Neural progenitor cell (in vitro differentiated cells): Measurements from ENCODE around the gene KLK14. TPM values are rescaled to one million over a fixed set of nuclear protein-coding genes. Genes with fewer than 3 reads are reported as not detected.

Source experiments
- DNase-seq: peaks from one replicate; pipeline ENCODE4 v3.0.0-alpha.2; 2016; ENCODE audit warnings: low spot score
- H2AFZ ChIP-seq: fragments of 200-600 bp; sonication (generic); replicated peaks from 2 replicates; pipeline ENCODE4 v1.6.1; 2016; ENCODE audit warnings: antibody characterized with exemption
- H3F3A ChIP-seq: fragments of 200-600 bp; sonication (generic); 2 replicates; pipeline ENCODE4 v1.6.1; 2016; ENCODE audit warnings: antibody characterized with exemption, low read depth
- H3K27ac ChIP-seq: fragments of 200-600 bp; sonication (generic); 2 replicates; pipeline ENCODE4 v1.5.1; 2016; ENCODE audit warnings: mild to moderate bottlenecking
- H3K27me3 ChIP-seq: fragments of 200-600 bp; sonication (generic); 2 replicates; pipeline ENCODE4 v1.6.1; 2016; ENCODE audit warnings: mild to moderate bottlenecking, moderate library complexity
- H3K36me3 ChIP-seq: fragments of 200-600 bp; sonication (generic); 2 replicates; pipeline ENCODE4 v1.5.1; 2016
- H3K4me1 ChIP-seq: fragments of 200-600 bp; sonication (generic); 2 replicates; pipeline ENCODE4 v1.6.1; 2016; ENCODE audit warnings: mixed run types
- H3K4me2 ChIP-seq: fragments of 200-600 bp; sonication (generic); 2 replicates; pipeline ENCODE4 v1.6.1; 2016
- H3K4me3 ChIP-seq: fragments of 200-600 bp; sonication (generic); 2 replicates; pipeline ENCODE4 v1.5.1; 2016
- H3K79me2 ChIP-seq: fragments of 200-600 bp; sonication (generic); 2 replicates; pipeline ENCODE4 v1.6.1; 2016; ENCODE audit warnings: low read depth
- H3K9ac ChIP-seq: fragments of 200-600 bp; sonication (generic); 2 replicates; pipeline ENCODE4 v1.6.1; 2016
- H3K9me3 ChIP-seq: fragments of 200-600 bp; sonication (generic); 2 replicates; pipeline ENCODE4 v1.5.1; 2016; ENCODE audit warnings: low read depth
- H4K20me1 ChIP-seq: fragments of 200-600 bp; sonication (generic); 2 replicates; pipeline ENCODE4 v1.6.1; 2016; ENCODE audit warnings: low read depth
- H3K27ac Mint-ChIP-seq: 3 replicates; pipeline ENCODE4 v1.8.0; 2021; ENCODE audit warnings: mixed read lengths
- H3K27me3 Mint-ChIP-seq: 2 replicates; pipeline ENCODE4 v1.8.0; 2022; ENCODE audit warnings: low read depth, mild to moderate bottlenecking, inconsistent platforms, moderate library complexity, mixed read lengths; ENCODE audit not compliant: insufficient read depth
- H3K36me3 Mint-ChIP-seq: 3 replicates; pipeline ENCODE4 v1.8.0; 2021; ENCODE audit warnings: mixed read lengths
- H3K4me1 Mint-ChIP-seq: 3 replicates; pipeline ENCODE4 v1.8.0; 2021; ENCODE audit warnings: mixed read lengths
- H3K4me3 Mint-ChIP-seq: 3 replicates; pipeline ENCODE4 v1.8.0; 2021; ENCODE audit warnings: mild to moderate bottlenecking, moderate library complexity, mixed read lengths
- H3K9me3 Mint-ChIP-seq: 3 replicates; pipeline ENCODE4 v1.8.0; 2020; ENCODE audit warnings: mixed read lengths
- CTCF ChIP-seq: fragments of 200-600 bp; sonication (generic); IDR thresholded peaks from 2 replicates; pipeline ENCODE4 v1.5.1; 2017; ENCODE audit warnings: antibody characterized with exemption, mild to moderate bottlenecking
- EZH2 ChIP-seq: fragments of 200-600 bp; sonication (generic); IDR thresholded peaks from 2 replicates; pipeline ENCODE4 v1.6.1; 2017; ENCODE audit warnings: antibody characterized with exemption, mild to moderate bottlenecking, moderate library complexity
- EZH2phosphoT487 ChIP-seq: fragments of 200-600 bp; sonication (generic); IDR thresholded peaks from 2 replicates; pipeline ENCODE4 v1.6.1; 2017; ENCODE audit warnings: antibody characterized with exemption
- total RNA-seq: library from RNA; depleted of rRNA; stranded (reverse); fragments of >200 nt; gene quantifications from 2 replicates; pipeline ENCODE4 v1.2.3, GENCODE V29; 2015; ENCODE audit warnings: low replicate concordance

Gene KLK14
- total RNA-seq, 1 donor from 2014 or later: not detected

- Histone ChIP-seq H3K27me3 (peaks cover 29% of the 10 kb centered on the region), H3K9me3 (no peaks in the 10 kb centered on the region), H3K4me1 (no peaks in the 10 kb centered on the region), H3K27ac (no peak overlapping the region), H3K4me2 (no peak overlapping the region), H3K79me2 (no peaks in the 10 kb centered on the region), H3F3A (no peaks in the 10 kb centered on the region), H3K4me3 (no peak overlapping the region), H3K9ac (no peak overlapping the region), H3K36me3 (no peaks in the 10 kb centered on the region), H4K20me1 (no peaks in the 10 kb centered on the region), H2AFZ (no peak overlapping the region)
- peak overlapping the region; percentile 44 for H3K4me3 Mint-ChIP-seq
- no peaks in the 10 kb centered on the region for H3K36me3 Mint-ChIP-seq
- TF ChIP-seq EZH2phosphoT487: no peak
- peak; percentile 1 for TF ChIP-seq EZH2
- no peak overlapping the region for H3K27ac Mint-ChIP-seq
- H3K4me1 Mint-ChIP-seq: peaks cover 2% of the 10 kb centered on the region
- no peak for DNase-seq
- H3K27me3 Mint-ChIP-seq: peaks cover 22% of the 10 kb centered on the region
- peaks cover 6% of the 10 kb centered on the region for H3K9me3 Mint-ChIP-seq
Observed at GRCh38 chr19:51063664-51064063, 19.0 kb downstream of the KLK14 start.

GRCh38 chr19:51060973-51061372 lies 21.7 kb downstream of the KLK14 start:
- no peak overlapping the region for H3K4me3 ChIP-seq
- no peak overlapping the region for H3K4me3 Mint-ChIP-seq
- no peaks in the 10 kb centered on the region for H3F3A ChIP-seq
- no peaks in the 10 kb centered on the region for H3K9me3 ChIP-seq
- H3K79me2 ChIP-seq: no peaks in the 10 kb centered on the region
- H3K9ac ChIP-seq: no peak overlapping the region
- no peak overlapping the region for H3K27ac ChIP-seq
- H3K27ac Mint-ChIP-seq: no peak overlapping the region
- no peak for DNase-seq
- peaks cover 24% of the 10 kb centered on the region for H3K27me3 ChIP-seq
- no peak overlapping the region for H3K4me2 ChIP-seq
- H3K27me3 Mint-ChIP-seq: peaks cover 17% of the 10 kb centered on the region
- H3K36me3 Mint-ChIP-seq: no peaks in the 10 kb centered on the region
- peaks cover 2% of the 10 kb centered on the region for H3K9me3 Mint-ChIP-seq
- no peaks in the 10 kb centered on the region for H3K4me1 ChIP-seq
- H3K4me1 Mint-ChIP-seq: peaks cover 2% of the 10 kb centered on the region
- no peaks in the 10 kb centered on the region for H4K20me1 ChIP-seq
- no peak for TF ChIP-seq CTCF
- TF ChIP-seq EZH2phosphoT487: no peak
- no peak for TF ChIP-seq EZH2
- H3K36me3 ChIP-seq: no peaks in the 10 kb centered on the region
- no peak overlapping the region for H2AFZ ChIP-seq

GRCh38 chr19:51060336-51060735 lies 22.4 kb downstream of the KLK14 start:
- H3K4me3 Mint-ChIP-seq: no peak overlapping the region
- no peaks in the 10 kb centered on the region for H3K36me3 ChIP-seq
- no peaks in the 10 kb centered on the region for H3K4me1 ChIP-seq
- peaks cover 17% of the 10 kb centered on the region for H3K27me3 ChIP-seq
- no peak overlapping the region for H3K4me2 ChIP-seq
- TF ChIP-seq CTCF: no peak
- TF ChIP-seq EZH2phosphoT487: no peak
- TF ChIP-seq EZH2: no peak
- H3K4me3 ChIP-seq: no peak overlapping the region
- H3F3A ChIP-seq: no peaks in the 10 kb centered on the region
- H3K27ac Mint-ChIP-seq: no peak overlapping the region
- no peaks in the 10 kb centered on the region for H3K9me3 Mint-ChIP-seq
- H3K9ac ChIP-seq: no peak overlapping the region
- H2AFZ ChIP-seq: no peak overlapping the region
- no peaks in the 10 kb centered on the region for H3K9me3 ChIP-seq
- no peak overlapping the region for H3K27ac ChIP-seq
- DNase-seq: no peak
- H3K27me3 Mint-ChIP-seq: peaks cover 15% of the 10 kb centered on the region
- H3K79me2 ChIP-seq: no peaks in the 10 kb centered on the region
- peaks cover 2% of the 10 kb centered on the region for H3K4me1 Mint-ChIP-seq
- no peaks in the 10 kb centered on the region for H3K36me3 Mint-ChIP-seq
- no peaks in the 10 kb centered on the region for H4K20me1 ChIP-seq

GRCh38 chr19:51059715-51060114 lies 23.0 kb downstream of the KLK14 start:
- H4K20me1 ChIP-seq: no peaks in the 10 kb centered on the region

More at GRCh38 chr19:51059715-51060114, 23.0 kb downstream of the KLK14 start:
- no peaks in the 10 kb centered on the region for H3K4me1 Mint-ChIP-seq
- H3K27me3 Mint-ChIP-seq: peaks cover 20% of the 10 kb centered on the region
- Histone ChIP-seq H2AFZ (no peak overlapping the region), H3K4me2 (no peak overlapping the region), H3K9me3 (no peaks in the 10 kb centered on the region), H3K9ac (no peak overlapping the region), H3K4me1 (no peaks in the 10 kb centered on the region), H3K36me3 (no peaks in the 10 kb centered on the region), H3K4me3 (no peak overlapping the region), H3K79me2 (no peaks in the 10 kb centered on the region), H3K27ac (no peak overlapping the region), H3K27me3 (peaks cover 11% of the 10 kb centered on the region), H3F3A (no peaks in the 10 kb centered on the region)
- no peak overlapping the region for H3K27ac Mint-ChIP-seq
- no peak overlapping the region for H3K4me3 Mint-ChIP-seq
- no peak for DNase-seq
- H3K36me3 Mint-ChIP-seq: no peaks in the 10 kb centered on the region
- H3K9me3 Mint-ChIP-seq: no peaks in the 10 kb centered on the region
- TF ChIP-seq EZH2 (no peak), CTCF (no peak), EZH2phosphoT487 (no peak)
